ENCODE measurements around the gene CAV3. TPM values are rescaled to one million over a fixed set of nuclear protein-coding genes. Genes with fewer than 3 reads are reported as not detected.

CAV3 gene
- total and polyA plus RNA-seq, 2 experiments from 2014 or later = not detected

DNA sequence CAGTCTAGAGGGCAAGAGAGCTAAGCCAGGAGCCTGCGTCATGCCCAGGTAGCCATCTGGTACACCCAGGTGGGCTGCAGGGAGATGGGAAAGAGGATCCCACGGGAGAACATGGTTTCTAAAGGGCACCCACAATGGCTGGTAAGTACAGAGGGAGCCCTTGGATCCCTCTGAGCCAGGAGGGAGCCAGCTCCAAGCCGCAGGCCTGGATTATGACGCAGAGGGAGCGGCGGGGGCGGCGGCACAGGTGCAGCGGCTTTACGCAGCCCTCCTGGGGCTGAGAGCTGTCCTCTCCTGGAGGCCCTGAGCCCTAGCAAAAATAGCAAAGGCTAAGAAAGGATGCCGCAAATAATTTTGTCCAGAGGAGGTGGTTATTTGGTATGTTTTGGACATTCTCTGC, 2.8 kb downstream of the CAV3 start (continued):
- TF ChIP-seq ZNF462 (CRISPR knock-in tag; IDR thresholded peaks at IDR 0.05) = no peak
- no peak for TF ChIP-seq POLR2AphosphoS5 (IDR thresholded peaks at IDR 0.05; ENCODE audit: low read depth)
- no peak for TF ChIP-seq CREB1 (CRISPR knock-in tag; IDR thresholded peaks at IDR 0.05; ENCODE audit: low read depth)

- H3K9me2 ChIP-seq (ENCODE audit: insufficient read depth) = no peaks in the 10 kb centered on the region
- H3K4me2 ChIP-seq = no peak overlapping the region
- H3F3A ChIP-seq (replicated peaks; ENCODE audit: low read depth) = no peaks in the 10 kb centered on the region
- no peak overlapping the region for H2AFZ ChIP-seq
- no peak overlapping the region for H3K27ac ChIP-seq (ENCODE audit: low read depth)
- Mint-ChIP-seq H3K27me3 (ENCODE audit: insufficient read depth, low read depth, poor library complexity) (peaks cover 12% of the 10 kb centered on the region), H3K4me3 (no peak overlapping the region), H3K9me3 (no peaks in the 10 kb centered on the region), H3K4me1 (peaks cover 21% of the 10 kb centered on the region), H3K36me3 (ENCODE audit: low read depth) (no peaks in the 10 kb centered on the region), H3K27ac (no peak overlapping the region)
- DNase-seq (ENCODE audit: low spot score) (no peak), ATAC-seq (no peak)
- H3K4me3 ChIP-seq = no peak overlapping the region
- no peaks in the 10 kb centered on the region for H4K20me1 ChIP-seq (replicated peaks; ENCODE audit: insufficient read depth)
- no peaks in the 10 kb centered on the region for H3K79me2 ChIP-seq (replicated peaks; ENCODE audit: insufficient read depth)
- H3K4me1 ChIP-seq (ENCODE audit: insufficient read depth) = peaks cover 17% of the 10 kb centered on the region
- no peaks in the 10 kb centered on the region for H3K36me3 ChIP-seq (ENCODE audit: insufficient read depth)
- H3K27me3 ChIP-seq (ENCODE audit: insufficient read depth) = no peaks in the 10 kb centered on the region
- TF ChIP-seq CREB1 (CRISPR knock-in tag; IDR thresholded peaks at IDR 0.05; ENCODE audit: low read depth) (no peak), ZNF114 (CRISPR knock-in tag; IDR thresholded peaks at IDR 0.05) (no peak), STAT1 (IDR thresholded peaks at IDR 0.05; ENCODE audit: unreplicated experiment) (no peak), EZH2 (IDR thresholded peaks at IDR 0.05; ENCODE audit: low read depth, unreplicated experiment) (no peak), ZNF331 (CRISPR knock-in tag; IDR thresholded peaks at IDR 0.05; ENCODE audit: low read depth) (no peak), EZH2phosphoT487 (IDR thresholded peaks at IDR 0.05; ENCODE audit: unreplicated experiment) (no peak), ZNF462 (CRISPR knock-in tag; IDR thresholded peaks at IDR 0.05) (no peak), NANOG (IDR thresholded peaks at IDR 0.05; ENCODE audit: borderline replicate concordance) (no peak), POLR2AphosphoS5 (IDR thresholded peaks at IDR 0.05; ENCODE audit: low read depth) (no peak), JUNB (IDR thresholded peaks at IDR 0.05; ENCODE audit: unreplicated experiment) (no peak)
Observed at GRCh38 chr3:8737301-8737700, 3.7 kb downstream of the CAV3 start.

All from GM23338 (cell line).